Measurements from ENCODE around the gene EFEMP1. TPM values are rescaled to one million over a fixed set of nuclear protein-coding genes. Genes with fewer than 3 reads are reported as not detected.

EFEMP1 gene
- total RNA-seq, 1 experiment from 2014 or later, result 0.34 TPM

GRCh38 chr2:55906993-55907392, 16.6 kb downstream of the EFEMP1 start:
- ChIA-PET RAD21 (ENCODE audit: low non-redundant PET in 1 of 2, low total read pairs in 2 of 2, uncharacterized antibody in 2 of 2, unreplicated experiment in 2 of 2) (no interaction called here), POLR2A (no interaction called here), CTCF (no interaction called here)
- H4K20me1 ChIP-seq (ENCODE audit: insufficient read depth), result no peaks in the 10 kb centered on the region
- H3K4me2 ChIP-seq (ENCODE audit: low read length), result no peak overlapping the region
- no peaks in the 10 kb centered on the region for H3K27me3 ChIP-seq (ENCODE audit: insufficient read depth, low read length)
- no peak overlapping the region for H2AFZ ChIP-seq (ENCODE audit: low read depth, low read length, poor library complexity, severe bottlenecking)
- no peak for ATAC-seq
- H3K36me3 ChIP-seq (ENCODE audit: control insufficient read depth in 1 of 2, insufficient read depth in 2 of 2, low read length in 2 of 2), result no peaks in the 10 kb centered on the region
- H3K9ac ChIP-seq (ENCODE audit: low read length), result no peak overlapping the region
- intact Hi-C loops (cut with micrococcal nuclease), result no loop called here
- BruUV-seq (replicated peaks), result no TSS peak
- no peaks in the 10 kb centered on the region for H3K9me2 ChIP-seq (ENCODE audit: insufficient read depth)
- H3K4me3 ChIP-seq (replicated peaks in 1 of 2; ENCODE audit: low read depth in 1 of 2, low read length in 2 of 2), result no peak overlapping the region
- no peaks in the 10 kb centered on the region for H3K4me1 ChIP-seq (ENCODE audit: control insufficient read depth in 1 of 2, insufficient read depth in 2 of 2, low read length in 2 of 2)
- no peaks in the 10 kb centered on the region for H3K79me2 ChIP-seq (ENCODE audit: insufficient read depth, low read length)
- DNase-seq (ENCODE audit: low read depth, low spot score), result no peak
- H3K27ac ChIP-seq (ENCODE audit: low read depth, low read length), result no peak overlapping the region
- no peaks in the 10 kb centered on the region for H3K9me3 ChIP-seq (ENCODE audit: control insufficient read depth in 1 of 2, insufficient read depth in 1 of 2, low read depth in 1 of 2, low read length in 2 of 2)
- TF ChIP-seq JUND (IDR thresholded peaks at IDR 0.05), result no peak
- no peak for TF ChIP-seq SRF (IDR thresholded peaks at IDR 0.05; ENCODE audit: low read depth)
- TF ChIP-seq YY1 (IDR thresholded peaks at IDR 0.05; ENCODE audit: extremely low read depth, insufficient replicate concordance, low read depth, low read length), result no peak
- TF ChIP-seq ZNF274 (IDR thresholded peaks at IDR 0.05; ENCODE audit: low read depth, low read length), result no peak
- TF ChIP-seq, protein P1, sequence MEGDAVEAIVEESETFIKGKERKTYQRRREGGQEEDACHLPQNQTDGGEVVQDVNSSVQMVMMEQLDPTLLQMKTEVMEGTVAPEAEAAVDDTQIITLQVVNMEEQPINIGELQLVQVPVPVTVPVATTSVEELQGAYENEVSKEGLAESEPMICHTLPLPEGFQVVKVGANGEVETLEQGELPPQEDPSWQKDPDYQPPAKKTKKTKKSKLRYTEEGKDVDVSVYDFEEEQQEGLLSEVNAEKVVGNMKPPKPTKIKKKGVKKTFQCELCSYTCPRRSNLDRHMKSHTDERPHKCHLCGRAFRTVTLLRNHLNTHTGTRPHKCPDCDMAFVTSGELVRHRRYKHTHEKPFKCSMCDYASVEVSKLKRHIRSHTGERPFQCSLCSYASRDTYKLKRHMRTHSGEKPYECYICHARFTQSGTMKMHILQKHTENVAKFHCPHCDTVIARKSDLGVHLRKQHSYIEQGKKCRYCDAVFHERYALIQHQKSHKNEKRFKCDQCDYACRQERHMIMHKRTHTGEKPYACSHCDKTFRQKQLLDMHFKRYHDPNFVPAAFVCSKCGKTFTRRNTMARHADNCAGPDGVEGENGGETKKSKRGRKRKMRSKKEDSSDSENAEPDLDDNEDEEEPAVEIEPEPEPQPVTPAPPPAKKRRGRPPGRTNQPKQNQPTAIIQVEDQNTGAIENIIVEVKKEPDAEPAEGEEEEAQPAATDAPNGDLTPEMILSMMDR (IDR thresholded peaks at IDR 0.05 in 2 of 3, conservative IDR thresholded peaks at IDR 0.05 in 1 of 3; ENCODE audit: borderline replicate concordance in 1 of 3, insufficient read depth in 1 of 3, low read depth in 2 of 3, low read length in 2 of 3), result no peak
- no peak for TF ChIP-seq EGR1 (IDR thresholded peaks at IDR 0.05; ENCODE audit: low read depth)
- no peak for TF ChIP-seq EZH2phosphoT487 (IDR thresholded peaks at IDR 0.05; ENCODE audit: borderline replicate concordance)

GRCh38 chr2:55903727-55904126, 19.9 kb downstream of the EFEMP1 start:
- Histone ChIP-seq H3K27ac (ENCODE audit: low read depth, low read length) (no peak overlapping the region), H3K36me3 (ENCODE audit: control insufficient read depth in 1 of 2, insufficient read depth in 2 of 2, low read length in 2 of 2) (no peaks in the 10 kb centered on the region), H3K4me3 (replicated peaks in 1 of 2; ENCODE audit: low read depth in 1 of 2, low read length in 2 of 2) (no peak overlapping the region), H3K4me2 (ENCODE audit: low read length) (no peak overlapping the region), H3K79me2 (ENCODE audit: insufficient read depth, low read length) (no peaks in the 10 kb centered on the region), H4K20me1 (ENCODE audit: insufficient read depth) (no peaks in the 10 kb centered on the region), H3K4me1 (ENCODE audit: control insufficient read depth in 1 of 2, insufficient read depth in 2 of 2, low read length in 2 of 2) (peaks cover 0 to 12% of the 10 kb centered on the region in 2 experiments; a peak in 2 of 4 replicates), H3K9me2 (ENCODE audit: insufficient read depth) (no peaks in the 10 kb centered on the region), H3K27me3 (ENCODE audit: insufficient read depth, low read length) (no peaks in the 10 kb centered on the region), H3K9me3 (ENCODE audit: control insufficient read depth in 1 of 2, insufficient read depth in 1 of 2, low read depth in 1 of 2, low read length in 2 of 2) (no peaks in the 10 kb centered on the region), H2AFZ (ENCODE audit: low read depth, low read length, poor library complexity, severe bottlenecking) (no peak overlapping the region), H3K9ac (ENCODE audit: low read length) (no peak overlapping the region)
- ChIA-PET POLR2A (no interaction called here), RAD21 (ENCODE audit: low non-redundant PET in 1 of 2, low total read pairs in 2 of 2, uncharacterized antibody in 2 of 2, unreplicated experiment in 2 of 2) (no interaction called here), CTCF (no interaction called here)
- intact Hi-C loops (cut with micrococcal nuclease), result no loop called here
- TF ChIP-seq, protein P1 (IDR thresholded peaks at IDR 0.05 in 2 of 3, conservative IDR thresholded peaks at IDR 0.05 in 1 of 3; ENCODE audit: borderline replicate concordance in 1 of 3, insufficient read depth in 1 of 3, low read depth in 2 of 3, low read length in 2 of 3), result no peak
- no peak for TF ChIP-seq FOSL1 (IDR thresholded peaks at IDR 0.05; ENCODE audit: low read depth)
- TF ChIP-seq JUND (IDR thresholded peaks at IDR 0.05), result no peak
- TF ChIP-seq EZH2 (IDR thresholded peaks at IDR 0.05), result no peak
- no peak for TF ChIP-seq RAD21 (IDR thresholded peaks at IDR 0.05; ENCODE audit: low read depth)
- no peak for TF ChIP-seq EGR1 (IDR thresholded peaks at IDR 0.05; ENCODE audit: low read depth)
- TF ChIP-seq, protein P2, sequence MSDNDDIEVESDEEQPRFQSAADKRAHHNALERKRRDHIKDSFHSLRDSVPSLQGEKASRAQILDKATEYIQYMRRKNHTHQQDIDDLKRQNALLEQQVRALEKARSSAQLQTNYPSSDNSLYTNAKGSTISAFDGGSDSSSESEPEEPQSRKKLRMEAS (IDR thresholded peaks at IDR 0.05), result no peak
- DNase-seq (ENCODE audit: low read depth, low spot score), result no peak
- no peak for ATAC-seq
- BruUV-seq (replicated peaks), result no TSS peak
